ENCODE measurements around the gene USP30.

The USP30 gene

DNA sequence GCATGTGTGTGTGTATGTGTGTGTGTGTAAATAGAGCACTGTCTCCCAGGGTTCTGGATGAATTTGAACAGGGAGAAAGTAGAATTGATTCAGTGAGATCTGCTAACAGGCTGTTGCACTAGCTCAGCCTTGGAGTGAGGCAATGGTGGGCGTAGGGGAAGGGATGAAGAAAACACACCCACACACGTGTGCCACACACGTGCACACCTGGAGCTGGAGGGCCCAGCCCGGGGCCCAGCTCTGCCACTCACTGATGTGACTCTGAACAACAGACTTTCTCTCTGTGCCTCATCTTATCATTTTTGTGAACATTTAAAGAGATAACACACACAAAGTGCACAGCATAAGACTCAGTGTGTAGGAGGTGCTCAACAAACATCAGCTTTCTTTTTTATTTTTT lies 68.2 kb downstream of the USP30 start:
- peaks cover 12 to 14% of the 10 kb centered on the region in 2 donors for H3K4me1 ChIP-seq (ENCODE audit: control insufficient read depth in 2 of 2, insufficient read depth in 2 of 2, low read length in 2 of 2)
- H3K9ac ChIP-seq (ENCODE audit: low read depth in 1 of 2, low read length in 2 of 2) = no peak overlapping the region
- H3K36me3 ChIP-seq (ENCODE audit: control insufficient read depth in 2 of 2, insufficient read depth in 2 of 2, low read length in 2 of 2) = peaks cover 0 to 5% of the 10 kb centered on the region in 2 donors
- H3K4me3 ChIP-seq (ENCODE audit: low read length in 2 of 2) = no peak overlapping the region
- no peaks in the 10 kb centered on the region for H3K27me3 ChIP-seq (ENCODE audit: control insufficient read depth in 2 of 2, insufficient read depth in 2 of 2, low read length in 2 of 2)
- no peaks in the 10 kb centered on the region for H3K9me3 ChIP-seq (ENCODE audit: control insufficient read depth in 2 of 2, low read length in 2 of 2)
- no peak overlapping the region for H3K27ac ChIP-seq (ENCODE audit: low read depth in 2 of 2, low read length in 2 of 2)

DNA sequence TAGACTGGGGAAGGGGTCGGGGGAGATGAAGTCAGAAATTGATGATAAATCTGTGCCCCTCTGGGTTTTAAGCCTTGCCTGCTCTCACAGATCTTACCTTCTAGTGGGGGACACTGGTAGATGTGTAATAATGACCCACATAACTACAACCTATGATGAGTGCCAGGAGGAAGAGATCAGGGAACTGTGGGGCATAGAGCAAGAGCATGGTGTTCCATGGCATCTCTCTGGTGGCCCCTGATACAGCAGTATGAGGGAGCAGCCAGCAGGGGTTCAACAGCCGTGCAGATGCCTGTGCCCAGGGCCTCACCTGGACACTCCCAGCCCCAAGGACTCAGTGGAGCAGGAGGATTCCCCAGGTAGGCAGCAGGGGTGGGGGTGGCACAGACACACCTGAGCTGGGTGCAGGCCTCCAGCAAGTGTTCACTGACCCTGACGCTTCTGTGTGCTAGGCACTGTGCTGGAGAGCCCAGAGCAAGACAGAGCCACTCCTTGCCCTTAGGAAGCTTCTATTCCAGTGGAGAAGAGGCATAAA lies 69.0 kb downstream of the USP30 start:
- Histone ChIP-seq H3K4me3 (ENCODE audit: low read length in 2 of 2) (no peak overlapping the region), H3K27me3 (ENCODE audit: control insufficient read depth in 2 of 2, insufficient read depth in 2 of 2, low read length in 2 of 2) (no peaks in the 10 kb centered on the region), H3K9me3 (ENCODE audit: control insufficient read depth in 2 of 2, low read length in 2 of 2) (no peaks in the 10 kb centered on the region), H3K27ac (ENCODE audit: low read depth in 2 of 2, low read length in 2 of 2) (no peak overlapping the region), H3K4me1 (ENCODE audit: control insufficient read depth in 2 of 2, insufficient read depth in 2 of 2, low read length in 2 of 2) (peaks cover 6 to 8% of the 10 kb centered on the region in 2 donors), H3K9ac (ENCODE audit: low read depth in 1 of 2, low read length in 2 of 2) (no peak overlapping the region), H3K36me3 (ENCODE audit: control insufficient read depth in 2 of 2, insufficient read depth in 2 of 2, low read length in 2 of 2) (peaks cover 0 to 5% of the 10 kb centered on the region in 2 donors)

DNA sequence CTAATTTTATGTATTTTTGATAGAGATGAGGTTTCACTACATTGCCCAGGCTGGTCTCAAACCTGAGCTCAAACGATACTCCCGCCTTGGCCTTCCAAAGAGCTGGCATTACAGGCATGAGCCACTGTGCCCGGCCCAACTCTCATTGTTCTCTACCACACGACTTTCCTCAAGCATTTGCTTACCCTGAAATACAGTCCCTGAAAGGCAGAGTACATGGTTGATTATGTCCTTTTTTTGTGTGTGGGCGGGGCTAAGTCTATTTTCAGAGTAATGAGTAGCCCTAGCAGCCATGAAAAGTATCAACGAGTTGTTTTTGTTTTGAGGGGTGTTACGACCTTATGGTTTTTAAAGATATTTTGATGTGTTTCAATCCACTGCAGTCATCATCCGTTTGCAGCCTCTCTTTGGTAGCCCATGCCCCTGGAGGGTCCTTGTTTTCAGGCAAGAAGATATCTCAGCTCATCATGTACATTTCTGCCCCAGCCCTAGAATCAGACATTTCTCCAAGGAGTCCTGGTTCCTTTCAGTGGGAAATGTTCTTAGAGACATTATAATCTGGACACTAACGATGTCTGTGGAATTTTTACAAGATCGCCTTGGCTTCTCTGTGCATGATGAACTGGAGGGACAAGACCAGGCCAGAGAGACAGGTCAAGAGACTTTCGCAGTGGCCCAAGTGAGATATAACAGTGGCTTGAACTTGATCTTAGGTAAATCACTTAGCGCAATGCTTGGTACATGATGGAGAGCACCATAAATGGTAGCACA lies 72.7 kb downstream of the USP30 start:
- Histone ChIP-seq H3K4me1 (ENCODE audit: control insufficient read depth in 2 of 2, insufficient read depth in 2 of 2, low read length in 2 of 2) (peaks cover 2 to 4% of the 10 kb centered on the region in 2 donors), H3K27ac (ENCODE audit: low read depth in 2 of 2, low read length in 2 of 2) (no peak overlapping the region), H3K27me3 (ENCODE audit: control insufficient read depth in 2 of 2, insufficient read depth in 2 of 2, low read length in 2 of 2) (no peaks in the 10 kb centered on the region), H3K9ac (ENCODE audit: low read depth in 1 of 2, low read length in 2 of 2) (no peak overlapping the region), H3K9me3 (ENCODE audit: control insufficient read depth in 2 of 2, low read length in 2 of 2) (no peaks in the 10 kb centered on the region), H3K4me3 (ENCODE audit: low read length in 2 of 2) (no peak overlapping the region), H3K36me3 (ENCODE audit: control insufficient read depth in 2 of 2, insufficient read depth in 2 of 2, low read length in 2 of 2) (peaks cover 0 to 3% of the 10 kb centered on the region in 2 donors)

DNA sequence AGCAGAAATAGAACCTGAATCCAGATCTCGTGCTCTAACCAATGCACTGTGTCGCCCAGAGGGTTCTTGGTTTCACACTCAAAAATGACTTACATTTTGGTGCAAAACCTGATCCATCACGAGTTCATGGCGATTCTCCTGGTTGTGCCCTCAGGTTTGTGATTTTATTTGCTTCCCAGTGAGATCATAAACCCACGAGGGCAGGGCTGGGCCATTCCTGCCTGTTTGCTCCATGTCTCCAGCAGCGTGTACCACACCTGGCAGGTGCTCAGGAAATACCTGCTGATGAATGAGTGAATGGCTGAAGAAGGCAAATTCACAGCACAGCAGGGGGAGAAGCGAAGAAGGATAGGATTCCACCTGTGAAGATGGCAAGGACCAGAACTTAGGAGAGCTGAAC lies 73.4 kb downstream of the USP30 start:
- Histone ChIP-seq H3K4me1 (ENCODE audit: control insufficient read depth in 2 of 2, insufficient read depth in 2 of 2, low read length in 2 of 2) (peaks cover 2 to 4% of the 10 kb centered on the region in 2 donors), H3K9ac (ENCODE audit: low read depth in 1 of 2, low read length in 2 of 2) (no peak overlapping the region), H3K27me3 (ENCODE audit: control insufficient read depth in 2 of 2, insufficient read depth in 2 of 2, low read length in 2 of 2) (no peaks in the 10 kb centered on the region), H3K4me3 (ENCODE audit: low read length in 2 of 2) (no peak overlapping the region), H3K27ac (ENCODE audit: low read depth in 2 of 2, low read length in 2 of 2) (no peak overlapping the region), H3K36me3 (ENCODE audit: control insufficient read depth in 2 of 2, insufficient read depth in 2 of 2, low read length in 2 of 2) (no peaks in the 10 kb centered on the region), H3K9me3 (ENCODE audit: control insufficient read depth in 2 of 2, low read length in 2 of 2) (no peaks in the 10 kb centered on the region)

DNA sequence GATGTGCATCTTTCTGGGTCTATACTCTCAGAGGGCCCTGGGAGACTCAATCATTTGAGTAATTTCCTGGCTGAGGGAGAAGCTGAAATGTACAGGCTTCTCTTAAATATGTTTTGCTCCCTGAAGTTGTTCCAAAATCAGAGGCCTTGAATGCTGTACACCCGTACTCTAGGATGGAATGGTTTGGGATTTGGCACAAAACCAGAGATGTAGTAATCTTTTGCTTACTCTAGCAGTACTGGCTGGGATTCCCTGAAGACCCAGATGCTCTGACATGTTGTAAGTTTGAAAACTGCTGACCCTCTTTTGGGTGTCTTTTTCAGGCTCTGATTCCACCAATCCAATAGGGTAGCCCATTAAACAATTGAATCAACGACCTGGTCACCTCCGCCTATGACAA lies 74.4 kb downstream of the USP30 start:
- no peaks in the 10 kb centered on the region for H3K36me3 ChIP-seq (ENCODE audit: control insufficient read depth in 2 of 2, insufficient read depth in 2 of 2, low read length in 2 of 2)
- peaks cover 2 to 4% of the 10 kb centered on the region in 2 donors for H3K4me1 ChIP-seq (ENCODE audit: control insufficient read depth in 2 of 2, insufficient read depth in 2 of 2, low read length in 2 of 2)
- H3K4me3 ChIP-seq (ENCODE audit: low read length in 2 of 2) = no peak overlapping the region
- H3K27me3 ChIP-seq (ENCODE audit: control insufficient read depth in 2 of 2, insufficient read depth in 2 of 2, low read length in 2 of 2) = no peaks in the 10 kb centered on the region
- H3K27ac ChIP-seq (ENCODE audit: low read depth in 2 of 2, low read length in 2 of 2) = no peak overlapping the region
- no peaks in the 10 kb centered on the region for H3K9me3 ChIP-seq (ENCODE audit: control insufficient read depth in 2 of 2, low read length in 2 of 2)
- H3K9ac ChIP-seq (ENCODE audit: low read depth in 1 of 2, low read length in 2 of 2) = no peak overlapping the region

DNA sequence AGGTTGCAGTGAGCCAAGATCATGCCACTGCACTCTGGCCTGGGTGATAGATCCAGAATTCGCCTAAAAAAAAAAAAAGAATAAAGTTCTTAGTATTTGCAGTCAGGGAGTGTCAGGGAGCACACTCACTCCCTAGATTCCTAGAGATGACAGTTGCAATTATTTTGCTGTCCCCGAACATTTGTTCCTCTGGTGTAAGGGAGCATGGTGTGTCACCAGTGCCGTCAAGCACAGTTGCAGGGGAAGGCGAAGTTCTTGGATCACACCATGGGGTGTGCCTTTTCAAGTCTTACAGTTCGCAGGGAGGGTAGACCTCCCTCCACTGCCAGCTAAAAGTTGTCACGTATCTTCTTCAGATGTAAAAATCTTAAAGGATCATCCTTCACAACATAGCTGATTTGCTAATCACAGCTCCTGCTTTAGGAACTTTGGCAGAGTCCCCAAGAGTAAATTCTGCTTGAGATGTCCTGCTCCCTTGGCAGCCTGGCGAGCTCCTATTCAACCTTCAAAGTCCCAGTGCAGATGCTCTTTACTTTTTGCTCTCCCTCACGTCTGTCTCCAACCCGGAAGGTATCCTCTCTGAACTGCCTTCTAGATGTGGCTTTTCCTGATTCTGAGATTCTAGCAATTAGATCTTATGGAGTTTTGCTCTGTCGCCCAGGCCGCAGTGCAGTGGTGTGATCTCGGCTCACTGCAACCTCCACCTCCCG lies 75.3 kb downstream of the USP30 start:
- no peak overlapping the region for H3K9ac ChIP-seq (ENCODE audit: low read depth in 1 of 2, low read length in 2 of 2)
- no peaks in the 10 kb centered on the region for H3K9me3 ChIP-seq (ENCODE audit: control insufficient read depth in 2 of 2, low read length in 2 of 2)
- no peaks in the 10 kb centered on the region for H3K36me3 ChIP-seq (ENCODE audit: control insufficient read depth in 2 of 2, insufficient read depth in 2 of 2, low read length in 2 of 2)
- no peaks in the 10 kb centered on the region for H3K27me3 ChIP-seq (ENCODE audit: control insufficient read depth in 2 of 2, insufficient read depth in 2 of 2, low read length in 2 of 2)
- H3K4me3 ChIP-seq (ENCODE audit: low read length in 2 of 2) = no peak overlapping the region
- no peak overlapping the region for H3K27ac ChIP-seq (ENCODE audit: low read depth in 2 of 2, low read length in 2 of 2)
- peaks cover 2 to 4% of the 10 kb centered on the region in 2 donors for H3K4me1 ChIP-seq (ENCODE audit: control insufficient read depth in 2 of 2, insufficient read depth in 2 of 2, low read length in 2 of 2)

DNA sequence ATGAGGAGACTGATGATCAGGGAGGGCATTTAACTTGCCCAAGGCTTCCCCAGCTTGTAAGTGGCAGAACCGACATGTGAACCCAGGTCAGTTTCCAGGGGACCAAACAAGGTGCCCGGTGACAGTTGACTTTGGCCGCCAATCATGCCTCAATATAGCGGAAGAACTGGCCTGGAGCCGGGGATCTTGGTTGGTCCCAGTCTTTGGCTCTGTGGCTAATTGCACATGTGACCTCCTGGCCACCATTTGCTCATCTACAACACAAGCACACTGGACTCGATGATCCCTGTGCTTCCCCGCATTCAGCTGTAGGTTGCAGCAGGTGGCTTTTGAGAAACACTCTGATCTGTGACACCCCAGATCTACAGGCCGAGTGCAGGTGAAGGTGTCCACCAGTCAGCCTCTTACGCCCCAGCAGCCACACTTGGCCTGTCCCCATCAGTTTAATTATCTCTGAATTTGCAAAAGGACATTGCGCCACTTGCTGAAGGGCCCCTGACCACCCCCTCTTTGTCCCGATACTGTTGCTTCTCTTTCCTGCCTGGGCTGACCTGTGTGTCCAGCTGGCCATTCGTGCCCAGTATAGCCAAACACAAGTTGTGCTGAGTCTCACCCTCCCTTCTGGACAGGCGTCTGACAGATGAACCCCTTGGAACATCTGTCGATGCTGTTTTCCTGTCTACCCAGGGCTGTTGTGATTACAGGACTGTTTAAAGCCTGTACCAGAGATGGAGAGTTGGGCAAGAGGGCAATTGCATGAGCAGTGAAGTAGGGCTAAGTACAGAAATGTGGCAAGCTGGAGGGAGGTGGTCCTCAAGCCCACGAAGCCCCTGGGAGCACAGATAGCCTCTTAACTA lies 78.1 kb downstream of the USP30 start:
- Histone ChIP-seq H3K9me3 (ENCODE audit: control insufficient read depth in 2 of 2, low read length in 2 of 2) (no peaks in the 10 kb centered on the region), H3K36me3 (ENCODE audit: control insufficient read depth in 2 of 2, insufficient read depth in 2 of 2, low read length in 2 of 2) (no peaks in the 10 kb centered on the region), H3K4me3 (ENCODE audit: low read length in 2 of 2) (no peak overlapping the region), H3K27ac (ENCODE audit: low read depth in 2 of 2, low read length in 2 of 2) (no peak overlapping the region), H3K4me1 (ENCODE audit: control insufficient read depth in 2 of 2, insufficient read depth in 2 of 2, low read length in 2 of 2) (peaks cover 0 to 4% of the 10 kb centered on the region in 2 donors), H3K27me3 (ENCODE audit: control insufficient read depth in 2 of 2, insufficient read depth in 2 of 2, low read length in 2 of 2) (no peaks in the 10 kb centered on the region), H3K9ac (ENCODE audit: low read depth in 1 of 2, low read length in 2 of 2) (no peak overlapping the region)

DNA sequence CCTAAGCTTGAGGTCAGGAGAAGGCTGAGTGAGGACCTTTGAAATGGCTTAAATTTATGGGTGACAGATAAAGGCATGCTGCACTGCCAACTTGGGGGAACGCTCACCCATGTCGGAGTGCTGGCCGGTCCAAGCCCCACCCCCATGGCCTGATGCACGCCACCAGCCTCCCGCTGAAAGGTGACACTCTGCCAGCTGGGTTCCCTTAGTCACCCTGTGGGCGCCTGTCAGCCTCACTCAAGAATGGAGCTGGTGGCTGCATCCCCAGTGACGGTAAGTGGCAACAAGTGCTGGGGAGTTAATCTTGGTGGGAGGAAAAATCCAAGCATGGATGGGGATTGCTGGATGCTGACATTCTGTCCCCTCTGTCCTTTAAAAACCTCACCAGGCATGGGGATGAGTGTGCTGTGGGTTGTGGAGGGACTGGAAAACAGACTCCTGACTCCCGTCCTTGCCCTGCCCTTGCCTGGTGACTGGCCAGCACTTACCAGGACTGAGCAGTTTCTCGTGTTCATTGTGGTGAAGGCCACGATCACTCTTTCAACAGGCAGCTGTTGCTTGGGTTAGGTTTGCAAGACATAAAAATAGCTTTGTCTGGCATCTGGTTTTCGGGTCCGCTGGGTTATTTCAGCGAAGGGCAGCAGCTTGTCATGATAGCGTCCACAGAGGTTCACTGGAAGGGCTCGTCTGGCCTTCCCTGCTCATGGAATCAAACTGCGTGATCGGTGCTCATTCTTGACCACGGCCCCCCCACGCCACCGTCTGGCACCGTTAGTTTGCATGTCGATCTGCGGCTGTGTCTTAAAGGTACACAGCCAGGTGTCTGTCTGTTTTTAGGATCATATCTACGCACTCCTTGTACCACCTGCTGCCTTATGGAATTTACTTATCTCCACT lies 79.0 kb downstream of the USP30 start:
- Histone ChIP-seq H3K27me3 (ENCODE audit: control insufficient read depth in 2 of 2, insufficient read depth in 2 of 2, low read length in 2 of 2) (no peaks in the 10 kb centered on the region), H3K4me1 (ENCODE audit: control insufficient read depth in 2 of 2, insufficient read depth in 2 of 2, low read length in 2 of 2) (no peaks in the 10 kb centered on the region), H3K27ac (ENCODE audit: low read depth in 2 of 2, low read length in 2 of 2) (peak overlapping the region in 1 of 2 donors; percentile 52), H3K36me3 (ENCODE audit: control insufficient read depth in 2 of 2, insufficient read depth in 2 of 2, low read length in 2 of 2) (no peaks in the 10 kb centered on the region), H3K9me3 (ENCODE audit: control insufficient read depth in 2 of 2, low read length in 2 of 2) (no peaks in the 10 kb centered on the region), H3K4me3 (ENCODE audit: low read length in 2 of 2) (peak overlapping the region in 1 of 2 donors; percentile 48), H3K9ac (ENCODE audit: low read depth in 1 of 2, low read length in 2 of 2) (no peak overlapping the region)

DNA sequence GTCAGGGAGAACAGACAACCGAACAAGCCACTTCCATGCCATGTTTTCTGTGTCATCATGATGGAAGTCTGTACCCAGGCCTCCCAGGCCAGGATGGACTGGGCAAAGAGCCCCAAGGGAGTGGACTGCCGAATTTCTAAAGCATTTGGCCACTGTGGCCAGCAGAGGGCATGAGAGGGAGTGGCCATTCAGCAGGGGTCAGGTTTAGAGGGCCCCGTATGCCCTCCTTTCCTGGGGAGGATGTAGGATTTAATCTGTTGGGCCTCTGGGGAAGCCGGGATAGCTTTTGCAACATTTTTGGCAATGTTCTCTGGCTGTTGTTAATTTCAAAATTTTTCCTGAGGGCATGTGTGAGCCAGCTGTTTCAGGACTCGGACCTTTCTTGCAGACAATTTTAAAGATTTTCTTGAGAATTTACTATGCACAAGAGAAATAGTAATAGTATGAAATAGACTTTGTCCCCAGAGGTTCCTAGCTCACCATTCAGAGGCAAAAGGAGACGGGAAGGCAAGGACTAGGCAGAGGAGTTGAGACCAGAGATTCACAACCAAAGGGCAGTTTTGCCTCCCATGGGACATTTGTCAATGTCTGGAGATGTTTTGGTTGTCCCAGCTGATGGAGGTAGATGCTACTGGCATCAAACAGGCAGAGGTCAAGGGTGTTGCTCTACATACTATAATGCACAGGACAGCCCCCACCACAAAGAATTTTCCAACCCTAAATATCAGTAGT lies 82.0 kb downstream of the USP30 start:
- H3K27me3 ChIP-seq (ENCODE audit: control insufficient read depth in 2 of 2, insufficient read depth in 2 of 2, low read length in 2 of 2) = no peaks in the 10 kb centered on the region
- no peaks in the 10 kb centered on the region for H3K4me1 ChIP-seq (ENCODE audit: control insufficient read depth in 2 of 2, insufficient read depth in 2 of 2, low read length in 2 of 2)
- H3K4me3 ChIP-seq (ENCODE audit: low read length in 2 of 2) = no peak overlapping the region
- peaks cover 0 to under 1% of the 10 kb centered on the region in 2 donors for H3K36me3 ChIP-seq (ENCODE audit: control insufficient read depth in 2 of 2, insufficient read depth in 2 of 2, low read length in 2 of 2)
- H3K27ac ChIP-seq (ENCODE audit: low read depth in 2 of 2, low read length in 2 of 2) = no peak overlapping the region
- H3K9ac ChIP-seq (ENCODE audit: low read depth in 1 of 2, low read length in 2 of 2) = no peak overlapping the region
- no peaks in the 10 kb centered on the region for H3K9me3 ChIP-seq (ENCODE audit: control insufficient read depth in 2 of 2, low read length in 2 of 2)

All from mucosa of rectum (tissue), 2 donors.